ENCODE data around the gene PRR7.

PRR7 gene

GRCh38 chr5:177500685-177501522 lies 54.3 kb downstream of the PRR7 start:
- Histone ChIP-seq H3F3A (ENCODE audit: insufficient read depth, low read length) (peaks cover 7% of the 10 kb centered on the region; the same call in 1 of the 2 replicates), H3K79me2 (ENCODE audit: insufficient read depth, low read length) (no peaks in the 10 kb centered on the region), H3K36me3 (ENCODE audit: insufficient read depth, low read length) (peaks cover 31% of the 10 kb centered on the region), H4K20me1 (ENCODE audit: insufficient read depth, low read length) (no peaks in the 10 kb centered on the region), H2AFZ (ENCODE audit: low read length) (no peak overlapping the region), H3K27ac (ENCODE audit: low read depth, low read length, poor library complexity, severe bottlenecking) (peak overlapping the region; percentile 81), H3K4me2 (ENCODE audit: low read length) (no peak overlapping the region), H3K9ac (ENCODE audit: low read length) (no peak overlapping the region; the same call in 1 of the 2 replicates), H3K9me2 (ENCODE audit: low read depth, low read length) (no peaks in the 10 kb centered on the region), H3K4me1 (ENCODE audit: insufficient read depth, low read length, severe bottlenecking) (peaks cover 53% of the 10 kb centered on the region), H3K9me3 (ENCODE audit: low read length) (no peaks in the 10 kb centered on the region), H3K4me3 (ENCODE audit: low read depth, low read length, poor library complexity, severe bottlenecking) (no peak overlapping the region), H3K27me3 (ENCODE audit: insufficient read depth, low read length) (no peaks in the 10 kb centered on the region)
- TF ChIP-seq CTCF (IDR thresholded peaks at IDR 0.05; ENCODE audit: low read length) (peak; percentile 97), EZH2 (IDR thresholded peaks at IDR 0.05; ENCODE audit: borderline replicate concordance, low read length) (no peak)

GRCh38 chr5:177501874-177502678 lies 55.5 kb downstream of the PRR7 start:
- Histone ChIP-seq H3K4me2 (ENCODE audit: low read length) (peak overlapping the region; percentile 5), H3K9me3 (ENCODE audit: low read length) (no peaks in the 10 kb centered on the region), H3K27ac (ENCODE audit: low read depth, low read length, poor library complexity, severe bottlenecking) (peak overlapping the region; percentile 81), H3K4me3 (ENCODE audit: low read depth, low read length, poor library complexity, severe bottlenecking) (no peak overlapping the region), H3K27me3 (ENCODE audit: insufficient read depth, low read length) (no peaks in the 10 kb centered on the region), H3K36me3 (ENCODE audit: insufficient read depth, low read length) (peaks cover 36% of the 10 kb centered on the region), H3F3A (ENCODE audit: insufficient read depth, low read length) (peaks cover 7% of the 10 kb centered on the region; the same call in 1 of the 2 replicates), H3K79me2 (ENCODE audit: insufficient read depth, low read length) (no peaks in the 10 kb centered on the region), H2AFZ (ENCODE audit: low read length) (no peak overlapping the region), H3K4me1 (ENCODE audit: insufficient read depth, low read length, severe bottlenecking) (peaks cover 49% of the 10 kb centered on the region), H3K9me2 (ENCODE audit: low read depth, low read length) (no peaks in the 10 kb centered on the region), H4K20me1 (ENCODE audit: insufficient read depth, low read length) (no peaks in the 10 kb centered on the region), H3K9ac (ENCODE audit: low read length) (peak overlapping the region; percentile 37)
- TF ChIP-seq EZH2 (IDR thresholded peaks at IDR 0.05; ENCODE audit: borderline replicate concordance, low read length) (no peak), CTCF (IDR thresholded peaks at IDR 0.05; ENCODE audit: low read length) (no peak)

GRCh38 chr5:177502886-177503285 lies 56.3 kb downstream of the PRR7 start:
- H3K4me1 ChIP-seq (ENCODE audit: insufficient read depth, low read length, severe bottlenecking), result peaks cover 57% of the 10 kb centered on the region
- H3F3A ChIP-seq (ENCODE audit: insufficient read depth, low read length), result peaks cover 7% of the 10 kb centered on the region; the same call in 1 of the 2 replicates
- no peaks in the 10 kb centered on the region for H3K79me2 ChIP-seq (ENCODE audit: insufficient read depth, low read length)
- TF ChIP-seq EZH2 (IDR thresholded peaks at IDR 0.05; ENCODE audit: borderline replicate concordance, low read length) (no peak), CTCF (IDR thresholded peaks at IDR 0.05; ENCODE audit: low read length) (no peak)
- peak overlapping the region; percentile 37; the same call in 1 of the 2 replicates for H3K9ac ChIP-seq (ENCODE audit: low read length)
- no peak overlapping the region for H3K4me3 ChIP-seq (ENCODE audit: low read depth, low read length, poor library complexity, severe bottlenecking)
- H4K20me1 ChIP-seq (ENCODE audit: insufficient read depth, low read length), result no peaks in the 10 kb centered on the region
- H3K27me3 ChIP-seq (ENCODE audit: insufficient read depth, low read length), result no peaks in the 10 kb centered on the region
- peaks cover 44% of the 10 kb centered on the region for H3K36me3 ChIP-seq (ENCODE audit: insufficient read depth, low read length)
- no peaks in the 10 kb centered on the region for H3K9me2 ChIP-seq (ENCODE audit: low read depth, low read length)
- H3K9me3 ChIP-seq (ENCODE audit: low read length), result no peaks in the 10 kb centered on the region
- no peak overlapping the region for H2AFZ ChIP-seq (ENCODE audit: low read length)
- H3K27ac ChIP-seq (ENCODE audit: low read depth, low read length, poor library complexity, severe bottlenecking), result peak overlapping the region; percentile 81
- H3K4me2 ChIP-seq (ENCODE audit: low read length), result peak overlapping the region; percentile 5; the same call in 1 of the 2 replicates
